Neural cell (in vitro differentiated cells): ENCODE measurements around the gene SHISA9. TPM values are rescaled to one million over a fixed set of nuclear protein-coding genes. Genes with fewer than 3 reads are reported as not detected.

ENCODE experiments used
- H2AFZ ChIP-seq: fragments of 200-600, 300-800 bp; sonication (generic), shearing (Covaris generic); 2 replicates; pipeline ENCODE4 v1.6.0; 2014; ENCODE audit warnings: low read depth, mild to moderate bottlenecking, antibody characterized with exemption, low read length, moderate library complexity
- H3F3A ChIP-seq: fragments of 200-600 bp; shearing (Covaris generic); 2 replicates; pipeline ENCODE4 v1.6.1; 2016; ENCODE audit warnings: mild to moderate bottlenecking, moderate library complexity, mixed read lengths, antibody characterized with exemption, low read length; ENCODE audit not compliant: insufficient read depth, poor library complexity, severe bottlenecking
- H3K27ac ChIP-seq: fragments of 200-600, 300-800 bp; sonication (generic), shearing (Covaris generic); 2 replicates; pipeline ENCODE4 v1.5.1; 2014; ENCODE audit warnings: mild to moderate bottlenecking, low read length, moderate library complexity
- H3K27me3 ChIP-seq: fragments of 300-800, 200-600 bp; sonication (generic), shearing (Covaris generic); 2 replicates; pipeline ENCODE4 v1.6.0; 2014; ENCODE audit warnings: mild to moderate bottlenecking, low read depth, low read length, moderate library complexity; ENCODE audit not compliant: insufficient read depth
- H3K36me3 ChIP-seq: fragments of 300-800, 200-600 bp; sonication (generic), shearing (Covaris generic); 2 replicates; pipeline ENCODE4 v1.5.1; 2014; ENCODE audit warnings: mild to moderate bottlenecking, antibody characterized with exemption, low read length, moderate library complexity; ENCODE audit not compliant: insufficient read depth
- H3K4me2 ChIP-seq: fragments of 300-800, 200-600 bp; sonication (generic), shearing (Covaris generic); 2 replicates; pipeline ENCODE4 v1.6.0; 2014; ENCODE audit warnings: mild to moderate bottlenecking, low read length
- H3K4me3 ChIP-seq: fragments of 300-800, 200-600 bp; sonication (generic), shearing (Covaris generic); 2 replicates; pipeline ENCODE4 v1.5.1; 2014; ENCODE audit warnings: mild to moderate bottlenecking, low read length, moderate library complexity
- H3K79me2 ChIP-seq: fragments of 200-600 bp; shearing (Covaris generic); replicated peaks from 2 replicates; pipeline ENCODE4 v1.6.0; 2014; ENCODE audit warnings: mild to moderate bottlenecking, low read length, moderate library complexity; ENCODE audit not compliant: insufficient read depth
- H3K9ac ChIP-seq: fragments of 300-800, 200-600 bp; sonication (generic), shearing (Covaris generic); 2 replicates; pipeline ENCODE4 v1.6.1; 2016; ENCODE audit warnings: mild to moderate bottlenecking, low read length, mixed read lengths
- H3K9me2 ChIP-seq: fragments of 200-600 bp; shearing (Covaris generic); 2 replicates; pipeline ENCODE4 v1.6.1; 2016; ENCODE audit warnings: mild to moderate bottlenecking, low read length, mixed read lengths; ENCODE audit not compliant: insufficient read depth
- H3K9me3 ChIP-seq: fragments of 200-600, 300-800 bp; sonication (generic), shearing (Covaris generic); 2 replicates; pipeline ENCODE4 v1.6.1; 2016; ENCODE audit warnings: mild to moderate bottlenecking, mixed run types, low read length, moderate library complexity, mixed read lengths
- H4K20me1 ChIP-seq: fragments of 200-600 bp; shearing (Covaris generic); 2 replicates; pipeline ENCODE4 v1.6.1; 2016; ENCODE audit warnings: mild to moderate bottlenecking, mixed run types; ENCODE audit not compliant: insufficient read depth
- EP300 ChIP-seq: fragments of 450-650 bp; conservative IDR thresholded peaks from 2 replicates; pipeline ENCODE4 v1.6.1; 2014; ENCODE audit warnings: antibody characterized with exemption, mild to moderate bottlenecking, moderate library complexity; ENCODE audit not compliant: poor library complexity, severe bottlenecking
- EZH2 ChIP-seq: fragments of 200-600, 300-800 bp; shearing (Covaris generic), sonication (generic); IDR thresholded peaks from 2 replicates; pipeline ENCODE4 v1.6.1; 2014; ENCODE audit warnings: antibody characterized with exemption, low read length, borderline replicate concordance, mild to moderate bottlenecking; ENCODE audit not compliant: insufficient read depth, poor library complexity, severe bottlenecking
- MXI1 ChIP-seq: fragments of 450-650 bp; conservative IDR thresholded peaks from 2 replicates; pipeline ENCODE4 v1.6.1; 2014; ENCODE audit warnings: antibody characterized with exemption, mild to moderate bottlenecking; ENCODE audit not compliant: poor library complexity, severe bottlenecking
- POLR2AphosphoS5 ChIP-seq: IDR thresholded peaks from 2 replicates; pipeline ENCODE4 v1.6.1; 2012
- RAD21 ChIP-seq: fragments of 450-650 bp; conservative IDR thresholded peaks from 2 replicates; pipeline ENCODE4 v1.6.1; 2014; ENCODE audit warnings: antibody characterized with exemption, mild to moderate bottlenecking, moderate library complexity
- SMC3 ChIP-seq: fragments of 450-650 bp; conservative IDR thresholded peaks from 2 replicates; pipeline ENCODE4 v1.6.1; 2014; ENCODE audit warnings: antibody characterized with exemption, mild to moderate bottlenecking, moderate library complexity; ENCODE audit not compliant: poor library complexity
- TAF1 ChIP-seq: IDR thresholded peaks from 2 replicates; pipeline ENCODE4 v1.6.1; 2012; ENCODE audit warnings: low read depth
- polyA plus RNA-seq: library from polyadenylated mRNA; depleted of rRNA; stranded (reverse); fragments of >200 nt; gene quantifications from 2 replicates; pipeline ENCODE4 v1.2.3, GENCODE V29; 2014
- TF ChIP-seq, protein P1 (sequence below): fragments of 450-650 bp; IDR thresholded peaks from 2 replicates; pipeline ENCODE4 v1.5.1; 2014; ENCODE audit warnings: antibody characterized with exemption, mild to moderate bottlenecking, moderate library complexity; ENCODE audit not compliant: poor library complexity, severe bottlenecking
- TF ChIP-seq, protein P2 (sequence below): IDR thresholded peaks from 2 replicates; pipeline ENCODE4 v1.6.1; 2012; ENCODE audit warnings: borderline replicate concordance

SHISA9 gene
- polyA plus RNA-seq, 1 donor from 2014 or later, result 2.0 TPM

DNA sequence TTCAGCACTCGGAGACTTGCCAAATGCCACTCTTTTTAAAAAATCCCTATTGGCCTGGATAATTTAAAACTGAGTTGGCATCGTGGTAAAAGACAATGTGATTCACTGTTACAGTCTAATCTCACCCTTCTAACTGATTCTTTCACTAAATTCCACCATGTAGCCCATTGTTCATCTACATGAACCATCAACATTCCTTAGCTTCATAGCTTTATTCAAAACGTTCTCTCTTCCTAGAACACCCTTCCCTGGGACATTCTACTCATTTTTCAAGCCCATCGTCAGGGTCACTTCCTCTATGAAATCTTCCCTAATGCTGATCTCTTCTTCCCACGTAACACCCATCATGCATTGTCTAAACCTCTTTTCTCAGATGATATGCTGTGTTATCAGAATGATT is 15.7 kb upstream of the SHISA9 start:
- Histone ChIP-seq H2AFZ (no peak overlapping the region), H3K79me2 (no peaks in the 10 kb centered on the region), H3K9ac (no peak overlapping the region), H3K27ac (no peak overlapping the region), H3K9me3 (no peaks in the 10 kb centered on the region), H3K36me3 (no peaks in the 10 kb centered on the region), H3K9me2 (no peaks in the 10 kb centered on the region), H3K4me2 (no peak overlapping the region), H3K4me3 (no peak overlapping the region), H3K27me3 (no peaks in the 10 kb centered on the region), H4K20me1 (no peaks in the 10 kb centered on the region), H3F3A (no peaks in the 10 kb centered on the region)
- TF ChIP-seq MXI1 (no peak), RAD21 (no peak), SMC3 (no peak), EP300 (no peak), TAF1 (no peak), EZH2 (no peak), POLR2AphosphoS5 (no peak)
- TF ChIP-seq, protein P1, sequence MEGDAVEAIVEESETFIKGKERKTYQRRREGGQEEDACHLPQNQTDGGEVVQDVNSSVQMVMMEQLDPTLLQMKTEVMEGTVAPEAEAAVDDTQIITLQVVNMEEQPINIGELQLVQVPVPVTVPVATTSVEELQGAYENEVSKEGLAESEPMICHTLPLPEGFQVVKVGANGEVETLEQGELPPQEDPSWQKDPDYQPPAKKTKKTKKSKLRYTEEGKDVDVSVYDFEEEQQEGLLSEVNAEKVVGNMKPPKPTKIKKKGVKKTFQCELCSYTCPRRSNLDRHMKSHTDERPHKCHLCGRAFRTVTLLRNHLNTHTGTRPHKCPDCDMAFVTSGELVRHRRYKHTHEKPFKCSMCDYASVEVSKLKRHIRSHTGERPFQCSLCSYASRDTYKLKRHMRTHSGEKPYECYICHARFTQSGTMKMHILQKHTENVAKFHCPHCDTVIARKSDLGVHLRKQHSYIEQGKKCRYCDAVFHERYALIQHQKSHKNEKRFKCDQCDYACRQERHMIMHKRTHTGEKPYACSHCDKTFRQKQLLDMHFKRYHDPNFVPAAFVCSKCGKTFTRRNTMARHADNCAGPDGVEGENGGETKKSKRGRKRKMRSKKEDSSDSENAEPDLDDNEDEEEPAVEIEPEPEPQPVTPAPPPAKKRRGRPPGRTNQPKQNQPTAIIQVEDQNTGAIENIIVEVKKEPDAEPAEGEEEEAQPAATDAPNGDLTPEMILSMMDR, result no peak
- TF ChIP-seq, protein P2, sequence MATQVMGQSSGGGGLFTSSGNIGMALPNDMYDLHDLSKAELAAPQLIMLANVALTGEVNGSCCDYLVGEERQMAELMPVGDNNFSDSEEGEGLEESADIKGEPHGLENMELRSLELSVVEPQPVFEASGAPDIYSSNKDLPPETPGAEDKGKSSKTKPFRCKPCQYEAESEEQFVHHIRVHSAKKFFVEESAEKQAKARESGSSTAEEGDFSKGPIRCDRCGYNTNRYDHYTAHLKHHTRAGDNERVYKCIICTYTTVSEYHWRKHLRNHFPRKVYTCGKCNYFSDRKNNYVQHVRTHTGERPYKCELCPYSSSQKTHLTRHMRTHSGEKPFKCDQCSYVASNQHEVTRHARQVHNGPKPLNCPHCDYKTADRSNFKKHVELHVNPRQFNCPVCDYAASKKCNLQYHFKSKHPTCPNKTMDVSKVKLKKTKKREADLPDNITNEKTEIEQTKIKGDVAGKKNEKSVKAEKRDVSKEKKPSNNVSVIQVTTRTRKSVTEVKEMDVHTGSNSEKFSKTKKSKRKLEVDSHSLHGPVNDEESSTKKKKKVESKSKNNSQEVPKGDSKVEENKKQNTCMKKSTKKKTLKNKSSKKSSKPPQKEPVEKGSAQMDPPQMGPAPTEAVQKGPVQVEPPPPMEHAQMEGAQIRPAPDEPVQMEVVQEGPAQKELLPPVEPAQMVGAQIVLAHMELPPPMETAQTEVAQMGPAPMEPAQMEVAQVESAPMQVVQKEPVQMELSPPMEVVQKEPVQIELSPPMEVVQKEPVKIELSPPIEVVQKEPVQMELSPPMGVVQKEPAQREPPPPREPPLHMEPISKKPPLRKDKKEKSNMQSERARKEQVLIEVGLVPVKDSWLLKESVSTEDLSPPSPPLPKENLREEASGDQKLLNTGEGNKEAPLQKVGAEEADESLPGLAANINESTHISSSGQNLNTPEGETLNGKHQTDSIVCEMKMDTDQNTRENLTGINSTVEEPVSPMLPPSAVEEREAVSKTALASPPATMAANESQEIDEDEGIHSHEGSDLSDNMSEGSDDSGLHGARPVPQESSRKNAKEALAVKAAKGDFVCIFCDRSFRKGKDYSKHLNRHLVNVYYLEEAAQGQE, result no peak

DNA sequence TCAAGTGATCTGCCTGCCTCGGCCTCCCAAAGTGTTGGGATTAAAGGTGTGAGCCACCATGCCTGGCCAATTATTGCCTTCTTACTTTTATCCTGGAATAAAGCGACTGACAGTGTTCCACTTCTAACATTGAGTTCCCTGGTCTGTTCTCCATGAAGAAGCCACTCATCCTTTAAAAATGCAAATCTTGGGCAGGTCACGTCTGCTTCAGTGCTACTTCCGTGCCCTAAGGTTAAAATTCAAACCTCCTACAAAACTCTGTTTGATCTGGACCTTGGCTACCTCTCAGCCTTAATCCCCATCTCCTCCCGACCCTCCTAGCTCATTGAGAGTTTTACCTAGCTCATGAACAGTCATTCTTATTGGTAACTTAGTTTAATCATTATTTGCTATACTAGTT is 9.6 kb upstream of the SHISA9 start:
- Histone ChIP-seq H3F3A (no peaks in the 10 kb centered on the region), H3K36me3 (no peaks in the 10 kb centered on the region), H3K4me2 (no peak overlapping the region), H3K9me2 (no peaks in the 10 kb centered on the region), H3K9me3 (no peaks in the 10 kb centered on the region), H3K9ac (no peak overlapping the region), H2AFZ (no peak overlapping the region), H4K20me1 (no peaks in the 10 kb centered on the region), H3K4me3 (no peak overlapping the region), H3K79me2 (no peaks in the 10 kb centered on the region), H3K27me3 (no peaks in the 10 kb centered on the region), H3K27ac (no peak overlapping the region)
- TF ChIP-seq, protein P1, result no peak
- TF ChIP-seq, protein P2, result no peak
- TF ChIP-seq POLR2AphosphoS5, result no peak
- TF ChIP-seq RAD21, result no peak
- TF ChIP-seq TAF1, result no peak
- TF ChIP-seq EZH2, result no peak
- TF ChIP-seq MXI1, result no peak
- no peak for TF ChIP-seq EP300
- no peak for TF ChIP-seq SMC3
